ENCODE results near the gene CIAO3.
A peak's percentile ranks its signal among the peaks of the same experiment; 100 is the strongest.

Gene CIAO3

DNA sequence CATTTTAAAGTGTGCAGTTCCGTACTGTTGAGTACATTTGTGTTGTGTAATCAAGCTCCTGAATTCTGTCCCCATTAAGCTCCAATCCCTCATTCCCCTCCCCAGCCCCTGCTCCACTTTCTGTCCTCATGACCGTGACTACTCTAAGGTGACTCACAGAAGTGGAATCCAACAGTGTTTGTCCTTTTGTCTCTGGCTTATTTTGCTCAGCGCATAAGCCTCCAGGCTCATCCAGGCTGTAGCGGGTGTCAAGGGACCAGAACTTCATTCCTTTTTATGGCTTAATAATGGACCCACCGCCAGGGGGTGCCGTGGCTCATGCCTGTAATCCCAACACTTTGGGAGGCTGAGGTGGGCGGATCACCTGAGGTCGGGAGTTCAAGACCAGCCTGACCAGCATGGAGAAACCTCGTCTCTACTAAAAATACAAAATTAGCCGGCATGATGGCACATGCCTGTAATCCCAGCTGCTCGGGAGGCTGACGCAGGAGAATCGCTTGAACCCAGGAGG is 28.0 kb downstream of the CIAO3 start (continued):
- TF ChIP-seq ZXDB (tag by site-specific recombination; IDR thresholded peaks at IDR 0.05) (peak; percentile 64; the same call in 1 of the 2 replicates), SCRT2 (tag by site-specific recombination; IDR thresholded peaks at IDR 0.05) (peak; percentile 58), ZBTB48 (tag by site-specific recombination; IDR thresholded peaks at IDR 0.05) (peak; percentile 79; the same call in 1 of the 2 replicates), ZNF629 (tag by site-specific recombination; IDR thresholded peaks at IDR 0.05) (peak; percentile 80)
- TF ChIP-seq, protein P1, sequence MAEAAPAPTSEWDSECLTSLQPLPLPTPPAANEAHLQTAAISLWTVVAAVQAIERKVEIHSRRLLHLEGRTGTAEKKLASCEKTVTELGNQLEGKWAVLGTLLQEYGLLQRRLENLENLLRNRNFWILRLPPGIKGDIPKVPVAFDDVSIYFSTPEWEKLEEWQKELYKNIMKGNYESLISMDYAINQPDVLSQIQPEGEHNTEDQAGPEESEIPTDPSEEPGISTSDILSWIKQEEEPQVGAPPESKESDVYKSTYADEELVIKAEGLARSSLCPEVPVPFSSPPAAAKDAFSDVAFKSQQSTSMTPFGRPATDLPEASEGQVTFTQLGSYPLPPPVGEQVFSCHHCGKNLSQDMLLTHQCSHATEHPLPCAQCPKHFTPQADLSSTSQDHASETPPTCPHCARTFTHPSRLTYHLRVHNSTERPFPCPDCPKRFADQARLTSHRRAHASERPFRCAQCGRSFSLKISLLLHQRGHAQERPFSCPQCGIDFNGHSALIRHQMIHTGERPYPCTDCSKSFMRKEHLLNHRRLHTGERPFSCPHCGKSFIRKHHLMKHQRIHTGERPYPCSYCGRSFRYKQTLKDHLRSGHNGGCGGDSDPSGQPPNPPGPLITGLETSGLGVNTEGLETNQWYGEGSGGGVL (tag by site-specific recombination; IDR thresholded peaks at IDR 0.05): peak; percentile 50

DNA sequence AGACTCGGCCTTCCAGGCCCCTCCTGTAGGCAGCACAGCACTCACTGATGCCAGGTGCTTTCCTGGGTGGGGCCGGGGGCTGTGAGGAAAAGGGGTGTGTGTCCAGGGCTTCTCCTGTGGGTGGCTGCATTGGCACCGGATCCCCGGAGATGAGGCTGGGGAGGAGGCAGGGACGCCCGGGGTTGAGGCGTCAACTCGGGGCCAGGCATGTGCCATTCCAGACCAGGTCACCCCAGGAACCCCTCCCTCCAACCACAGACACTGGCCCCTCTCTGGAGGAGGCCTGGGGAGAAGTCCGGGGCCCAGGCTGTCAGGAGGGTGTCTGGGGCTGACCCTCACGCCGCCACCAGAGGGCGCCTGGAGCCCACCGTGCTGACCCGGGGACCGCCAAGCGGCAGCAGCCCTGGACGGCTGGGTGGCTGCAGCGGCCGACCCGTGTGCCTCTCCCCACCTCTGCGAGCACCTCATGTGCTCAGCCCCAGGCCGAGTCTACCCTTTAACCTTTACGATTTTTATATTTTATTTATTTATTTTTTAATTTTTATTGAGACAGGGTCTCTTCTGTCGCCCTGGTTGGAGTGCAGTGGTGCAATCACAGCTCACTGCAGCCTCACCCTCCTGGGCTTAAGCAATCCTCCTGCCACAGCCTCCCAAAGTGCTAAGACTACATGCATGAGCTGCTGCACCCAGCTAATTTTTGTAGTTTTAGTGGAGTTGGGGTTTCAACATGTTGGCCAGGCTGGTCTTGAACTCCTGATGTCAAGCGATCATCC is 29.1 kb downstream of the CIAO3 start:
- H3K4me1 ChIP-seq (ENCODE audit: control insufficient read depth, insufficient read depth, low read length): peaks cover 11% of the 10 kb centered on the region
- POLR2A ChIA-PET: interaction anchor here (0.6 to 2.5 kb wide), 8 partner anchors 9 to 345 kb away, joined by 3 to 12 read pairs (median 3); partner anchors contain the start of genes ANTKMT, CHTF18, CIAO3 and RPUSD1
- no peak overlapping the region for H3K4me3 ChIP-seq (ENCODE audit: low read depth, low read length)
- no peak overlapping the region for H3K27ac ChIP-seq (ENCODE audit: extremely low read depth, low read depth, low read length)
- peaks cover 0 to 3% of the 10 kb centered on the region in 2 experiments; a peak in 1 of 3 replicates for H3K36me3 ChIP-seq (ENCODE audit: control insufficient read depth in 2 of 2, insufficient read depth in 1 of 2, low read length in 2 of 2)
- H3K9me3 ChIP-seq (ENCODE audit: control insufficient read depth, insufficient read depth, low read depth, low read length): no peaks in the 10 kb centered on the region
- CTCF ChIA-PET: interaction anchor here (0.6 to 5.7 kb wide), 37 partner anchors 8 to 647 kb away, joined by 3 to 119 read pairs (median 5); partner anchors contain the start of genes ANTKMT, CCDC78, CHTF18 and CIAO3
- TF ChIP-seq ZNF571 (tag by site-specific recombination; IDR thresholded peaks at IDR 0.05) (no peak), ZNF157 (tag by site-specific recombination; IDR thresholded peaks at IDR 0.05) (no peak), IKZF3 (tag by site-specific recombination; IDR thresholded peaks at IDR 0.05) (no peak), FEZF1 (tag by site-specific recombination; IDR thresholded peaks at IDR 0.05) (no peak), ZNF175 (tag by site-specific recombination; IDR thresholded peaks at IDR 0.05) (no peak), ZNF292 (tag by site-specific recombination; IDR thresholded peaks at IDR 0.05; ENCODE audit: borderline replicate concordance, low read depth) (no peak), ZNF558 (tag by site-specific recombination; IDR thresholded peaks at IDR 0.05) (no peak), ZNF146 (tag by site-specific recombination; IDR thresholded peaks at IDR 0.05) (no peak), GFI1B (tag by site-specific recombination; IDR thresholded peaks at IDR 0.05) (no peak), ZNF561 (tag by site-specific recombination; IDR thresholded peaks at IDR 0.05; ENCODE audit: borderline replicate concordance) (peak; percentile 30; the same call in 1 of the 2 replicates), ZNF654 (tag by site-specific recombination; IDR thresholded peaks at IDR 0.05; ENCODE audit: low read depth) (peak; percentile 73), ZNF394 (tag by site-specific recombination; IDR thresholded peaks at IDR 0.05; ENCODE audit: borderline replicate concordance) (no peak), ZXDB (tag by site-specific recombination; IDR thresholded peaks at IDR 0.05) (no peak), ZNF37A (tag by site-specific recombination; IDR thresholded peaks at IDR 0.05) (no peak), ZNF777 (tag by site-specific recombination; IDR thresholded peaks at IDR 0.05; ENCODE audit: borderline replicate concordance) (no peak), ZBTB8A (tag by site-specific recombination; IDR thresholded peaks at IDR 0.05) (no peak; the same call in 1 of the 2 replicates)
- TF ChIP-seq, protein P2, sequence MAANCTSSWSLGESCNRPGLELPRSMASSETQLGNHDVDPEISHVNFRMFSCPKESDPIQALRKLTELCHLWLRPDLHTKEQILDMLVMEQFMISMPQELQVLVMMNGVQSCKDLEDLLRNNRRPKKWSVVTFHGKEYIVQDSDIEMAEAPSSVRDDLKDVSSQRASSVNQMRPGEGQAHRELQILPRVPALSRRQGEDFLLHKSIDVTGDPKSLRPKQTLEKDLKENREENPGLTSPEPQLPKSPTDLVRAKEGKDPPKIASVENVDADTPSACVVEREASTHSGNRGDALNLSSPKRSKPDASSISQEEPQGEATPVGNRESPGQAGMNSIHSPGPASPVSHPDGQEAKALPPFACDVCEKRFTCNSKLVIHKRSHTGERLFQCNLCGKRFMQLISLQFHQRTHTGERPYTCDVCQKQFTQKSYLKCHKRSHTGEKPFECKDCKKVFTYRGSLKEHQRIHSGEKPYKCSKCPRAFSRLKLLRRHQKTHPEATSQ (tag by site-specific recombination; IDR thresholded peaks at IDR 0.05): no peak
- TF ChIP-seq, protein P3, sequence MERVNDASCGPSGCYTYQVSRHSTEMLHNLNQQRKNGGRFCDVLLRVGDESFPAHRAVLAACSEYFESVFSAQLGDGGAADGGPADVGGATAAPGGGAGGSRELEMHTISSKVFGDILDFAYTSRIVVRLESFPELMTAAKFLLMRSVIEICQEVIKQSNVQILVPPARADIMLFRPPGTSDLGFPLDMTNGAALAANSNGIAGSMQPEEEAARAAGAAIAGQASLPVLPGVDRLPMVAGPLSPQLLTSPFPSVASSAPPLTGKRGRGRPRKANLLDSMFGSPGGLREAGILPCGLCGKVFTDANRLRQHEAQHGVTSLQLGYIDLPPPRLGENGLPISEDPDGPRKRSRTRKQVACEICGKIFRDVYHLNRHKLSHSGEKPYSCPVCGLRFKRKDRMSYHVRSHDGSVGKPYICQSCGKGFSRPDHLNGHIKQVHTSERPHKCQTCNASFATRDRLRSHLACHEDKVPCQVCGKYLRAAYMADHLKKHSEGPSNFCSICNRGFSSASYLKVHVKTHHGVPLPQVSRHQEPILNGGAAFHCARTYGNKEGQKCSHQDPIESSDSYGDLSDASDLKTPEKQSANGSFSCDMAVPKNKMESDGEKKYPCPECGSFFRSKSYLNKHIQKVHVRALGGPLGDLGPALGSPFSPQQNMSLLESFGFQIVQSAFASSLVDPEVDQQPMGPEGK (tag by site-specific recombination; IDR thresholded peaks at IDR 0.05): peak; percentile 62
- TF ChIP-seq, protein P4, sequence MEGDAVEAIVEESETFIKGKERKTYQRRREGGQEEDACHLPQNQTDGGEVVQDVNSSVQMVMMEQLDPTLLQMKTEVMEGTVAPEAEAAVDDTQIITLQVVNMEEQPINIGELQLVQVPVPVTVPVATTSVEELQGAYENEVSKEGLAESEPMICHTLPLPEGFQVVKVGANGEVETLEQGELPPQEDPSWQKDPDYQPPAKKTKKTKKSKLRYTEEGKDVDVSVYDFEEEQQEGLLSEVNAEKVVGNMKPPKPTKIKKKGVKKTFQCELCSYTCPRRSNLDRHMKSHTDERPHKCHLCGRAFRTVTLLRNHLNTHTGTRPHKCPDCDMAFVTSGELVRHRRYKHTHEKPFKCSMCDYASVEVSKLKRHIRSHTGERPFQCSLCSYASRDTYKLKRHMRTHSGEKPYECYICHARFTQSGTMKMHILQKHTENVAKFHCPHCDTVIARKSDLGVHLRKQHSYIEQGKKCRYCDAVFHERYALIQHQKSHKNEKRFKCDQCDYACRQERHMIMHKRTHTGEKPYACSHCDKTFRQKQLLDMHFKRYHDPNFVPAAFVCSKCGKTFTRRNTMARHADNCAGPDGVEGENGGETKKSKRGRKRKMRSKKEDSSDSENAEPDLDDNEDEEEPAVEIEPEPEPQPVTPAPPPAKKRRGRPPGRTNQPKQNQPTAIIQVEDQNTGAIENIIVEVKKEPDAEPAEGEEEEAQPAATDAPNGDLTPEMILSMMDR (tag by site-specific recombination; IDR thresholded peaks at IDR 0.05): peak; percentile 91
- TF ChIP-seq, protein P5, sequence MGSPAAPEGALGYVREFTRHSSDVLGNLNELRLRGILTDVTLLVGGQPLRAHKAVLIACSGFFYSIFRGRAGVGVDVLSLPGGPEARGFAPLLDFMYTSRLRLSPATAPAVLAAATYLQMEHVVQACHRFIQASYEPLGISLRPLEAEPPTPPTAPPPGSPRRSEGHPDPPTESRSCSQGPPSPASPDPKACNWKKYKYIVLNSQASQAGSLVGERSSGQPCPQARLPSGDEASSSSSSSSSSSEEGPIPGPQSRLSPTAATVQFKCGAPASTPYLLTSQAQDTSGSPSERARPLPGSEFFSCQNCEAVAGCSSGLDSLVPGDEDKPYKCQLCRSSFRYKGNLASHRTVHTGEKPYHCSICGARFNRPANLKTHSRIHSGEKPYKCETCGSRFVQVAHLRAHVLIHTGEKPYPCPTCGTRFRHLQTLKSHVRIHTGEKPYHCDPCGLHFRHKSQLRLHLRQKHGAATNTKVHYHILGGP (tag by site-specific recombination; IDR thresholded peaks at IDR 0.05): no peak
